ENCODE results near the gene RAPGEF4. TPM values are rescaled to one million over a fixed set of nuclear protein-coding genes. Genes with fewer than 3 reads are reported as not detected.

RAPGEF4 gene
- total RNA-seq, 1 experiment from 2014 or later = not detected

- intact Hi-C loops (cut with micrococcal nuclease) = no loop called here
- POLR2A ChIA-PET = interaction anchor here (1.0 to 1.2 kb wide), 4 partner anchors 70 to 113 kb away, joined by 3 to 6 read pairs (median 3); no protein-coding TSS in a partner anchor
Measured at GRCh38 chr2:172927641-172928357, 192.2 kb downstream of the RAPGEF4 start.

GRCh38 chr2:172928756-172929155 lies 193.1 kb downstream of the RAPGEF4 start:
- peak; percentile 39 for DNase-seq (ENCODE audit: unreplicated experiment)
- Mint-ChIP-seq H3K9me3 (ENCODE audit: unreplicated experiment) (no peaks in the 10 kb centered on the region), H3K4me3 (ENCODE audit: unreplicated experiment) (no peak overlapping the region), H3K4me1 (ENCODE audit: insufficient read depth, unreplicated experiment) (peaks cover 41% of the 10 kb centered on the region), H3K27ac (ENCODE audit: low read depth, unreplicated experiment) (no peak overlapping the region), H3K36me3 (ENCODE audit: insufficient read depth, unreplicated experiment) (no peaks in the 10 kb centered on the region), H3K27me3 (ENCODE audit: insufficient read depth, unreplicated experiment) (no peaks in the 10 kb centered on the region)
- BruUV-seq (replicated peaks) = no TSS peak
- TF ChIP-seq CTCF (IDR thresholded peaks at IDR 0.05; ENCODE audit: unreplicated experiment) = no peak
- intact Hi-C loops (cut with micrococcal nuclease) = no loop called here
- CTCF ChIA-PET = interaction anchor here (0.8 to 6.8 kb wide), 5 partner anchors 13 to 470 kb away, joined by 3 to 141 read pairs (median 5); no protein-coding TSS in a partner anchor
- POLR2A ChIA-PET = interaction anchor here (0.9 to 1.2 kb wide), 4 partner anchors 31 to 108 kb away, joined by 3 to 6 read pairs (median 3); no protein-coding TSS in a partner anchor

More at GRCh38 chr2:172927641-172928357, 192.2 kb downstream of the RAPGEF4 start:
- no peak overlapping the region for H3K4me3 Mint-ChIP-seq (ENCODE audit: unreplicated experiment)
- H3K36me3 Mint-ChIP-seq (ENCODE audit: insufficient read depth, unreplicated experiment) = no peaks in the 10 kb centered on the region
- H3K4me1 Mint-ChIP-seq (ENCODE audit: insufficient read depth, unreplicated experiment) = peaks cover 35% of the 10 kb centered on the region
- no peaks in the 10 kb centered on the region for H3K27me3 Mint-ChIP-seq (ENCODE audit: insufficient read depth, unreplicated experiment)
- peak overlapping the region; percentile 61 for H3K27ac Mint-ChIP-seq (ENCODE audit: low read depth, unreplicated experiment)
- TF ChIP-seq CTCF (IDR thresholded peaks at IDR 0.05; ENCODE audit: unreplicated experiment) = no peak
- no peaks in the 10 kb centered on the region for H3K9me3 Mint-ChIP-seq (ENCODE audit: unreplicated experiment)
- DNase-seq (ENCODE audit: unreplicated experiment) = peak; percentile 68
- CTCF ChIA-PET = interaction anchor here (0.8 to 6.8 kb wide), 5 partner anchors 12 to 471 kb away, joined by 3 to 141 read pairs (median 5); no protein-coding TSS in a partner anchor
- no TSS peak for BruUV-seq (replicated peaks)

- Mint-ChIP-seq H3K27ac (ENCODE audit: low read depth, unreplicated experiment) (no peak overlapping the region), H3K4me3 (ENCODE audit: unreplicated experiment) (no peak overlapping the region), H3K27me3 (ENCODE audit: insufficient read depth, unreplicated experiment) (no peaks in the 10 kb centered on the region), H3K9me3 (ENCODE audit: unreplicated experiment) (no peaks in the 10 kb centered on the region), H3K36me3 (ENCODE audit: insufficient read depth, unreplicated experiment) (no peaks in the 10 kb centered on the region), H3K4me1 (ENCODE audit: insufficient read depth, unreplicated experiment) (peaks cover 41% of the 10 kb centered on the region)
- TF ChIP-seq CTCF (IDR thresholded peaks at IDR 0.05; ENCODE audit: unreplicated experiment) = no peak
- POLR2A ChIA-PET = interaction anchor here (1.5 kb wide), 1 partner anchor 72 kb away, joined by 3 read pairs; no protein-coding TSS in a partner anchor
- CTCF ChIA-PET = interaction anchor here (0.9 to 6.8 kb wide), 7 partner anchors 9 to 122 kb away, joined by 3 to 141 read pairs (median 8); no protein-coding TSS in a partner anchor
- peak; percentile 53 for DNase-seq (ENCODE audit: unreplicated experiment)
- intact Hi-C loops (cut with micrococcal nuclease) = no loop called here
- no TSS peak for BruUV-seq (replicated peaks)
Measured at GRCh38 chr2:172929644-172930043, 194.0 kb downstream of the RAPGEF4 start.

- H3K27me3 Mint-ChIP-seq (ENCODE audit: insufficient read depth, unreplicated experiment) = no peaks in the 10 kb centered on the region
- no TSS peak for BruUV-seq (replicated peaks)
- POLR2A ChIA-PET = interaction anchor here (1.1 to 1.5 kb wide), 4 partner anchors 47 to 125 kb away, joined by 3 to 11 read pairs (median 3); no protein-coding TSS in a partner anchor
- intact Hi-C loops (cut with micrococcal nuclease) = no loop called here
- DNase-seq (ENCODE audit: unreplicated experiment) = no peak
- H3K36me3 Mint-ChIP-seq (ENCODE audit: insufficient read depth, unreplicated experiment) = no peaks in the 10 kb centered on the region
- peaks cover 41% of the 10 kb centered on the region for H3K4me1 Mint-ChIP-seq (ENCODE audit: insufficient read depth, unreplicated experiment)
- peak overlapping the region; percentile 5 for H3K27ac Mint-ChIP-seq (ENCODE audit: low read depth, unreplicated experiment)
- H3K9me3 Mint-ChIP-seq (ENCODE audit: unreplicated experiment) = no peaks in the 10 kb centered on the region
- H3K4me3 Mint-ChIP-seq (ENCODE audit: unreplicated experiment) = no peak overlapping the region
- no peak for TF ChIP-seq CTCF (IDR thresholded peaks at IDR 0.05; ENCODE audit: unreplicated experiment)
- CTCF ChIA-PET = interaction anchor here (0.6 to 6.8 kb wide), 23 partner anchors 8 to 601 kb away, joined by 3 to 141 read pairs (median 8); no protein-coding TSS in a partner anchor
Measured at GRCh38 chr2:172930871-172931255, 195.2 kb downstream of the RAPGEF4 start.

Measured in MCF 10A (cell line).